Myocyte (in vitro differentiated cells): Measurements from ENCODE around the gene TMEM184A. TPM values are rescaled to one million over a fixed set of nuclear protein-coding genes. Genes with fewer than 3 reads are reported as not detected.

Source experiments
- DNase-seq: peaks from one replicate; pipeline ENCODE4 v3.0.0-alpha.2; 2012; ENCODE audit warnings: low read depth
- polyA plus RNA-seq: library from polyadenylated mRNA; unstranded; fragments of >200 nt; gene quantifications from one replicate; pipeline ENCODE4 v1.2.1, GENCODE V29; 2012; ENCODE audit warnings: missing spikeins
- total RNA-seq: library from RNA; depleted of rRNA; stranded (reverse); fragments of >200 nt; gene quantifications from 2 replicates; pipeline ENCODE4 v1.2.3, GENCODE V29; 2014

The TMEM184A gene
- total RNA-seq = 0.32 and 2.8 TPM in 2 replicates
- polyA plus RNA-seq = 0.33 TPM

DNA sequence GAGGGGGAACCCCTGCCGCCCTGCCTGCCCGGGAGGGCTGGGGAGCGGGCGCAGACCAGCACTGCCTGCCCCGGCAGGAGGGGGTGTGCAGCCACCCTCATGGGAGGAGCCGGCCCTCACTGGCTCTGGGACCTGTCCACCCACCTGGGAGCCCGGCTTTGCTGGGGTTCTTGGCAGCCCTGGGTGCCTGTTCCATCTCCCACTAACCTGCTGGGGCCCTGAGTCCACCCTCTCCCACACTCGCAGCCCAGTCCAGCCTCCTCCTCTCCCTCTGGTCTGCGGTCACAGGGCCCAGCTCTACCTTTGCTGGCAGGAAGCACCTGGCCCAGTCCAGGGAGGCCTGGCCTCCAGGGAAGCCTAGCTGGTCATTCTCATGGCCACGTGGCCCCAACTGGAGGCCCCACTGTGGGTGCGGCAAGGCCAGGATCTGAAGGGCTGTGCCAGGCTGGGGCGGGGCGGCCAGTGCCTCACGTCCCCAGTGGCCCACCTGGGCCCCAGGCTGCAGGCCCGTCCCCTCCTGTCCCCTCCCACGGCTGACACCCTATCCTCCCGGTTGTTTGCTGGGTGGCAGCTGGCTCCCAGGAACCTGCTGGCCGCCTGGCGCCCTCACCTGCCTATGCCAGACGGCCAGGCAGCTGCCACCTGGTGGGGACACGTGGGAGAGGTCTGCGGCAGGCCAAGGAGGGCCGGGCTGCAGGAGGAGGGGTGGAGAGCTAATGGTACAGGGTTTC is at the start of gene TMEM184A:
TMEM184A (minus strand) TSS at position 393 of the 731 bp plus-strand sequence. CDS start 721 bp downstream, outside the sequence.
- DNase-seq = peak; percentile 42

- DNase-seq = no peak
Observed at GRCh38 chr7:1604383-1604782, 48.4 kb upstream of the TMEM184A start.

DNA sequence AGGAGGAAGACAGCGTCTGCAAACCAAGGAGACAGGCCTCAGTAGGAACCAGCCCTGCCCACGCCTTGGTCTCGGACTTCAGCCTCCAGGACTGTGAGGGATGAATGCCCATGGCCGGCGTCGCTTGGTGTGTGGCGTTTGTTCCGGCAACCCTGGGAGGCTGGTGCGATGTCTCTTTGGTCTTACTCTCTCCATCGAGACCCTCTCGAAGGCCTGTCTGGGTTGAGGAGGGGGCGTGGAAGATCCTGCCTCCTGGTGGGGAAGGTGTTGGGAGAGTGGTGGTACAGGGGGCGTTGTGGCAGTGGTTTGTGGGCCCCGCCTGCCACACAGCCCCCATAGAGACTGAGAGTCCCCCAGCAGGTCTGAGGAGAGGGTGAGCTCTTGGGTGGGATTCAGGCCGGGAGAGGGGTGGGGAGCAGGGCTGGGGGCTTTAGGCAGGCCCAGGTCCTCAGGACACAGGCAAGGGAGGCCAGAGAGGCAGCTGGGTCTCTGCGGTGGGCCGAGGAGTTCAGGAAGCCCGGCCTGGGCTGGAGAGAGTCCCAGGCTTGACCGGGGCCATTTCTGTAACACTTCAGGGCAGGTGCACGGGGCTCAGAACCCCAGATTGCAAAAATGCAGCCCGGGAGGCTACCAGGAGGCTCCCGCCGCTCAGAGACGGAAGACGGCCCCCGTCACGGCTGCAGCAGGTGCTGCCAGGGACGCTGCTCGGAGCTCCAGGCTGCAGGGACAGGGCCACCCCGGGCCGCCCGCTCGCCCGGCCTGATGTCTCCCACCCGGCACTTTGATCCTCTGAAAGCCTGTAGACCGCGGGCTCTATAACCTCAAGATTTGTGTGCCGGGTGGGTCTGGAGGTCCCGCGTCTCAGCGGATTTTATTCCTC is 47.6 kb upstream of the TMEM184A start:
- no peak for DNase-seq

DNA sequence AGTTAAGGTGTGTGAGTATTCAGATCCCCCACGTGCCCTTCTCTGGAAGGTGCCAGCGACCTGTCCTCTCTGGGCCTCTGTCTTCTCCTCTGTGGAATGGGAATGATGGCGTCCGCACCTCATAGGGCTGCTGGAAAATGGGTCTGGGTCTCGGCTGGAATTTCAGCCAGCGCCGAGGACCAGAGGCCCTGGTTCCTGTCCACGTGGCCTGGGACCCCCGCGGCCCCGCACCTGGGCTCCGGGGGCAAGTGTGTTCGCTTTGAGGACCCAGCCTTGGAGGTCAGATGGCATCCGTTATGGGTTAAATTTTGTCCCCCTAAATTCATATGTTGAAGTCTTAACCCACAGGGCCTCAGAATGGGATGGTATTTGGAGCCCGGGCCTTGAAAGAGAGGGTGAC is 46.4 kb upstream of the TMEM184A start:
- DNase-seq = no peak

- DNase-seq = no peak
Observed at GRCh38 chr7:1601956-1602355, 46.0 kb upstream of the TMEM184A start.

- DNase-seq = no peak
Observed at GRCh38 chr7:1599640-1600395, 43.8 kb upstream of the TMEM184A start.

DNA sequence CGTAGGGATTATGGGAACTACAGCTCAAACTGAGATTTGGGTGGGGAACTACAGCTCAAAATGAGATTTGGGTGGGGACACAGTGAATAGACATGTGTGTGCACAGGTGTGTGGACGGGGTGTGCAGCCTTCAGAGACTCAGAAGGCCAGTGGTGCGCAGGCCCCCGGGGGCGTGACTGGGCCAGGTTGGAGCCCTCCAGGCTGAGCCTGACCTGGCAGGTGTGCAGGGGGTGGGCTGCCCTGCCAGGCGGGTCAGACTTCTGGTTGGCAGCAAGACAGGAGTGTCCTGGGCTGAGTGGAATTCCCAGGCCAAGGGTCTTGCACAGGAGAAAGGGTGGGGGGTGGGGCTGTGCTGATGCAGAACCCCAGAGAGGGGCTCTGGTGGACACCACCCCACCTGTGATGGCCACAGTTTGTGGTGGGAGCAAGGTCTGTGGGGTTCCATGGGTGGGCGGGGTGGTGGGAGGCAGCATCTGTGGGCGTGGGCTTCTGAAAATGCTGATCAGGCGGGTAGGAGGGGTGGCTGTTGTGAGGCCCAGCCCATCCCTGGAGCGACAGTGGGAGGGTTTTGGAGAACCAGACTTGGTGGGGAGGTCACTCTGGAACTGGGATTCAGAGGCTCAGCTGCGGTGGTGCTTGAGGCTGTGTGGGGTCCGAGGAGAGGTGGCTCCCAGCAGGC is 43.1 kb upstream of the TMEM184A start:
- DNase-seq = no peak

- no peak for DNase-seq
Observed at GRCh38 chr7:1598286-1598685, 42.3 kb upstream of the TMEM184A start.

GRCh38 chr7:1597791-1598190 is 41.8 kb upstream of the TMEM184A start:
- DNase-seq = no peak

DNA sequence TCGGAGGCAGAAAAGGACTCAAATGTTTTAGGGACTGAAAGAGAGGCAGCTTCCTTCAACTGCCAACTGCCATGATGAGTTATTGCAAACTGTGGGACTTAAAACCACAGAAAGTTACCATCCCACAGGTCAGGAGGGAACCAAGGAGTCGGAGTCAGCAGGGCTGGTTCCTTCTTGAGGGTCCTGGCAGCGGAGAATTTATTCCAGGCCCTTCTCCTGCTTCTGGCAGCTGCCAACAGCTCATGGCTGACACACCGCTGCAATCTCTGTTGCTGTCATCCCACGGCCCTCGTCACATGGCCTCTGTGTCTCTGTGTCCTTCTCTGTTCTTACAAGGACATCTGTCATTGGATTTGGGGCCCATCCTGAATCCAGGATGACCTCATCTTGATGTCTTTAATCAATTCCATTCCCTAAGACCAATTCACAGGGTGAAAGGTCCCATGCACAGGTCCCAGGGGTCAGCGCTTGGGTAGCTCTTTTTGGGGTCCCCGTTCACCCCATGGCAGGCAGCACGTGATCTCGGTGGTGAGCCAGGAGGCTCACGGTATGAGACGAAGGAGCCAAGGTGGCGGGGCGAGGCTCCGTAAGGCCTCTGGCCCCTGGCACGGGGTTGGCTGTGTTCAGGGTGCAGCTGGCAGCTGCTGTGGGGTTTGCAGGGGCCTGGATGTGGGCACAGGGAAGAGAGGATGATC is 41.2 kb upstream of the TMEM184A start:
- DNase-seq = no peak

DNA sequence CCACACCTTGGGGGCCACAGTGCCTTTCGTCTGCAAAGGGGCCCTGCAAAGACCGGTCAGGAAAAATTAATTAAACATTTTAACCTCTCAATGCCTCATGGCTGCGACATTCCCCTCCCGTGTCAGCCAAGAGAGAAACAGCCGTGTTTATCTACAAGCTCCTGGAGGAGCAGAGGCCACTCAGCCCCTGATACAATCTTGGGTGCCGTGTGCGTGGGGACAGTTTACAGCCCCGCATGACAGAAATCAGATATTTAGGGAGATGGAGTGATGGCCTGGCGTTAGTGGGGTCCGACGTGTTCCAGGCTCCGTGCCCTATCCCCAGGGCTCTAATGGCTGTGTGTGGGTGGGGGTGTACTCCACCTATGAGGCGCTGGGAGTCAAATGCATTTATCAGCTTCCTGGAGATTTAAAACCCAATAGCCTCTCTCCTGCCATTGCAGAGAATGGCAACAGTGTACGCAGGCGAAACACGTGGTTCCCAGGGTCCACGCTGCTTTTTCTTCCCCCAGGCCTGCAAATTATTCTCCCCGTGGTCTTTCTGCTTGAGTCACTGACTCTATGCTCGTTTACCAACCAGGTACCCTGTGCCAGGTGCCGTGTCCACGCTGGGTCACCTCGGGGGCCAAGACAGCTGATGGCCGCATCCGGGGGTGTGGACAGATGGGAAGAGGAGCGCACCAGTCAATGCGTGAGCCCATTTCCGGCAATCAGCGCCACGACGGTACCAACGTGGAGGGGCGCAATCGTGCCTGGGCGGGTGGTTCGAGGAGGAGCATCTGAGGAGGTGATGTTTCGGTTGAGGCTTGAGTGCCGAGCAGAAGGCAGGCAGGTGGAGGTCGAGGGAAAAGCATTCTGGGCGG is 40.4 kb upstream of the TMEM184A start:
- no peak for DNase-seq

DNA sequence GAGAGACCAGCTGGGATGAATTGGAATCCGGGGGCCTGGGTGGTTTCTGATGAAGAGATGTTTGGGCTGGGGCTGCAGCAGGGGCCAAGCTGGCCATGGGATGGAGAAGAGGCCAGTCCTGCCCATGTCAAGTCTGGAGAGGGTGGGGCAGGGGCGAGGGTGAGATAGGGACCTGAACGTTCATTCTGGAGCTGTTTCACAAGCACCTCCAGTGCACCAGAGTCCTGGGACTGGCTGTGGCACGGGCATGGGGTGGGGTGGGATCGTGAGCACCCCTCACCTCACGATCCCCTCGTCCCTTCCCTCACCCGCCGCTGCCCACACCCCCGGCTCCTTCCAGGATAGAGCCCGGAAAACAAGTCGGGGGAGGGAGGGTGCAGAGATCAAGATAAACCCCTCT is 39.6 kb upstream of the TMEM184A start:
- no peak for DNase-seq

DNA sequence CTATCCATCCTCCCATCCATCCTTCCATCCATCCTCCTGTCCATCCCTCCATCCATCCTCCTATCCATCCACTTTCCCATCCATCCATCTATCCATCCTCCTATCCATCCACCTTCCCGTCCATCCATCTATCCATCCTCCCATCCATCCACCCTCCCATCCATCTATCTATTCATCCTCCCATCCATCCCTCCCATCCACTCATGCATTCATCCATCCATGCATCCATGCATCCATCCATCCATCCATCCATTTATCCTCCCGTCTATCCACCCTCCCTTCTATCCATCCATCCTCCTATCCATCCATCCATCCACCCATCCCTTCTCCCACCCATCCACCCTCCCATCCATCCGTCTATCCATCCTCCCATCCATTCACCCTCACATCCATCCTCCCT is 39.0 kb upstream of the TMEM184A start:
- no peak for DNase-seq

GRCh38 chr7:1593904-1594421 is 38.0 kb upstream of the TMEM184A start:
- no peak for DNase-seq

- no peak for DNase-seq
Observed at GRCh38 chr7:1593091-1593866, 37.3 kb upstream of the TMEM184A start.

DNA sequence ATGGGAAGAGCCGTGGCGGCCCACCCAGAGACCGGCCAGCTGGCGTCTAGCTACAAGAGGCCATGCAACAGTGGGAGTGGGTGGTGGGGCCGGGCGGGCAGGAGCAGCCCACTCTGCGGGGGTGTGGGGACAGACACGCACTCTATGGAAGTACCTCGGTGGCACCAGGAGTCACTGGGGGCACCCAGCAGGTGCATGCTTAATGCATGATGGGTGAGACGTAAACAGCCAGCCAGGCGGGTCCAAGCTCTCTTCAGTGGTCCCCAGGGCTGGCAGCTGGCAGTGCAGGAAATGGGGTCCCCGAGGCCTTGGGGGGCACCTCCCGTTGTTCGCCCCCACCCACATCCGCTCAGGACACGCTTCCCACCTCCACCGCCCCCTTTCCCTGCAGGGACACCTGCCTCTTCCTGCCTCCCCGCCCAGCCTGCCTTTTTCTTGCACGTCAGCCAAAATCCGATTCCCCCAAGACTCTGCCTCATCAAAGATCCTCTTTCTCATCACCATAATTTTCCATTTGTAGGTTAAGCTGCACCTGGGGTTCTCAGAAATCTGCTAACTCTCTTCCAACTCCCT is 36.4 kb upstream of the TMEM184A start:
- DNase-seq = no peak

- no peak for DNase-seq
Observed at GRCh38 chr7:1591876-1592275, 35.9 kb upstream of the TMEM184A start.

GRCh38 chr7:1591396-1591795 is 35.4 kb upstream of the TMEM184A start:
- DNase-seq = no peak
